ENCODE measurements around the gene GRK2.
"Not testable (repeated sequence)": the region's sequence is repeated elsewhere in the genome, so short reads cannot be mapped to it uniquely, and the experiment has no call there.

- not testable (repeated sequence) for TF ChIP-seq POLR2A (IDR thresholded peaks at IDR 0.05); CTCF (IDR thresholded peaks at IDR 0.05 in 4 of 5, conservative IDR thresholded peaks at IDR 0.05 in 1 of 5)
Measured at GRCh38 chr11:67260885-67261639, 5.2 kb upstream of the GRK2 start.

Measured in gastrocnemius medialis (tissue), 4 donors.